ENCODE measurements around the gene L1CAM. TPM values are rescaled to one million over a fixed set of nuclear protein-coding genes. Genes with fewer than 3 reads are reported as not detected.

The L1CAM gene
- polyA plus RNA-seq, 3 donors = 0.55 TPM; not detected in 2

DNA sequence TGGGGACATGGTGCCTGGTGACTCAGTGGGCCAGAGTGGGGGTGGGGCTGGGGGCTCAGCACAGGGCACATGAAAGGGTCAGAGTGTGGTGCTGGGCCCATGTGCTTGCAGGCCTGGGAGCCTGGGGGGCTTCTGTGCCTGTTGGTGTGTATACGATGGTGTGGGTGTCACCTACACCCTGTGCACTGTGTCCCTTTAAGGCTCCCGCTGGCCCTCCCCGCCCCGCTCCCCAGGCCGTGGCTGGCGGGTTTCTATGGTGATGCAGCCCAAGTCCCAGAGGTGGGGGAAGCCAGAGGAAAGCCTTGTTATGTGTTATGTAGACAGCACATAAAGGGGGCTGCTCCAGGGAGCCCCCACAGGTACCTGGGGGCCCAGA is 5.5 kb downstream of the L1CAM start:
- H3K9ac ChIP-seq (ENCODE audit: insufficient read depth, low read length, poor library complexity, severe bottlenecking) = no peak overlapping the region
- Mint-ChIP-seq H3K4me3 (no peak overlapping the region), H3K27me3 (ENCODE audit: low read depth in 3 of 3) (peaks cover 46 to 81% (median 71%) of the 10 kb centered on the region in 3 donors), H3K9me3 (peaks cover 0 to 9% (median 1%) of the 10 kb centered on the region in 7 donors), H3K27ac (no peak overlapping the region), H3K4me1 (peaks cover 4% of the 10 kb centered on the region), H3K36me3 (no peaks in the 10 kb centered on the region)
- H3K36me3 ChIP-seq (replicated peaks in 1 of 2; ENCODE audit: control insufficient read depth in 1 of 2, insufficient read depth in 2 of 2, low read length in 2 of 2) = no peaks in the 10 kb centered on the region
- no peaks in the 10 kb centered on the region for H3K79me2 ChIP-seq (ENCODE audit: insufficient read depth, low read length)
- H3K27ac ChIP-seq (ENCODE audit: low read depth in 1 of 2, low read length in 2 of 2) = no peak overlapping the region
- peaks cover 3% of the 10 kb centered on the region for H4K20me1 ChIP-seq (ENCODE audit: insufficient read depth, low read length)
- peaks cover 19 to 50% of the 10 kb centered on the region in 2 donors for H3K27me3 ChIP-seq (ENCODE audit: control insufficient read depth in 2 of 2, insufficient read depth in 2 of 2, low read length in 2 of 2)
- H3K4me2 ChIP-seq (replicated peaks; ENCODE audit: extremely low read depth, low read length, poor library complexity, severe bottlenecking) = no peak overlapping the region
- TF ChIP-seq, protein P1, sequence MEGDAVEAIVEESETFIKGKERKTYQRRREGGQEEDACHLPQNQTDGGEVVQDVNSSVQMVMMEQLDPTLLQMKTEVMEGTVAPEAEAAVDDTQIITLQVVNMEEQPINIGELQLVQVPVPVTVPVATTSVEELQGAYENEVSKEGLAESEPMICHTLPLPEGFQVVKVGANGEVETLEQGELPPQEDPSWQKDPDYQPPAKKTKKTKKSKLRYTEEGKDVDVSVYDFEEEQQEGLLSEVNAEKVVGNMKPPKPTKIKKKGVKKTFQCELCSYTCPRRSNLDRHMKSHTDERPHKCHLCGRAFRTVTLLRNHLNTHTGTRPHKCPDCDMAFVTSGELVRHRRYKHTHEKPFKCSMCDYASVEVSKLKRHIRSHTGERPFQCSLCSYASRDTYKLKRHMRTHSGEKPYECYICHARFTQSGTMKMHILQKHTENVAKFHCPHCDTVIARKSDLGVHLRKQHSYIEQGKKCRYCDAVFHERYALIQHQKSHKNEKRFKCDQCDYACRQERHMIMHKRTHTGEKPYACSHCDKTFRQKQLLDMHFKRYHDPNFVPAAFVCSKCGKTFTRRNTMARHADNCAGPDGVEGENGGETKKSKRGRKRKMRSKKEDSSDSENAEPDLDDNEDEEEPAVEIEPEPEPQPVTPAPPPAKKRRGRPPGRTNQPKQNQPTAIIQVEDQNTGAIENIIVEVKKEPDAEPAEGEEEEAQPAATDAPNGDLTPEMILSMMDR (IDR thresholded peaks at IDR 0.05) = no peak
- 60% methylated on average over 1 of the region's 6 CpGs for WGBS (ENCODE audit: insufficient coverage)
- intact Hi-C loops (cut with micrococcal nuclease) = no loop called here
- H3K9me3 ChIP-seq (replicated peaks in 1 of 2; ENCODE audit: control insufficient read depth in 1 of 2, insufficient read depth in 1 of 2, low read length in 2 of 2) = peaks cover 0 to 10% of the 10 kb centered on the region in 2 donors
- peaks cover 3 to 4% of the 10 kb centered on the region in 2 donors for H3K4me1 ChIP-seq (ENCODE audit: control insufficient read depth in 1 of 2, insufficient read depth in 2 of 2, low read length in 2 of 2)
- DNase-seq = no peak
- no peak overlapping the region for H3K4me3 ChIP-seq (replicated peaks in 1 of 3; ENCODE audit: low read depth in 2 of 3, low read length in 3 of 3)
- no peak overlapping the region for H2AFZ ChIP-seq (ENCODE audit: insufficient read depth, low read depth, low read length, poor library complexity, severe bottlenecking)

DNA sequence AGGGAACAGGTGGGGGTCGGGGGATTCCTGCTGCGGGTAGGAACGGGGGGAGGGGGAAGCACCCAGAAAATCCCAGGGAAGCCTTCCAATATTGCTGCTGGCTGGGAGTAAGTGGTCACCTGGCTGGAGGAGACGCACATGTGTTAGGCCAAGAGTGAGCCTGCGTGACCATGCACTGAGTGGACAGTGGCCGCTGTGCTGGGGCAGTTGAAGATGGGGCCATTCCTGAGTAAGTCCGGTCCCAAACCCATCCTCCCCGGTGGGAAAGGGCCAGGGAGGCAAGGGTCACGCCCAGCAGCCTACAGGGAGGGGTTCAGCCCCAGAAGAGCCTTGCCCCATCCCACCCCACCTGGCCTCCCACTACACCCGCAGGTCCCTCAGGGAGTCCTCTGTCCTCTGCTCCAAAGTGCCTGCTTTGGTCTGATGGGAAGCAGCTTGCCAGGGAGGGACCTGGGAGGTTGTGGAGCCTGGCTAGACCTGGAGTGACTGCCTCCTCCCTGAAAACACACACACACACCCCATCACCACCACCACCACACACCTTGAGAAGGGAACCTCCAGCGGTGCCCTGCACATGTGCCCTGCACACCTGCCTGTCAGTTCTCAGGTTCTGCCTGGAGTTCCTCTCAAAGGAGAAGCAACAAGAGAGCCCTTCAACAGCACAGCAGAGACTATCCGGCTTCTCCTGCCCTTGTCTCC is 6.1 kb downstream of the L1CAM start:
- Mint-ChIP-seq H3K9me3 (peaks cover 0 to 6% (median under 1%) of the 10 kb centered on the region in 7 donors), H3K36me3 (no peaks in the 10 kb centered on the region), H3K27me3 (ENCODE audit: low read depth in 3 of 3) (peaks cover 43 to 76% (median 65%) of the 10 kb centered on the region in 3 donors), H3K4me3 (peak overlapping the region in 1 of 2 donors; percentile 51), H3K4me1 (peaks cover 2% of the 10 kb centered on the region), H3K27ac (peak overlapping the region in 1 of 7 donors; percentile 35)
- H3K4me1 ChIP-seq (ENCODE audit: control insufficient read depth in 1 of 2, insufficient read depth in 2 of 2, low read length in 2 of 2) = no peaks in the 10 kb centered on the region
- no peak overlapping the region for H3K4me3 ChIP-seq (replicated peaks in 1 of 3; ENCODE audit: low read depth in 2 of 3, low read length in 3 of 3)
- H3K4me2 ChIP-seq (replicated peaks; ENCODE audit: extremely low read depth, low read length, poor library complexity, severe bottlenecking) = no peak overlapping the region
- TF ChIP-seq, protein P1 (IDR thresholded peaks at IDR 0.05) = no peak
- H3K9me3 ChIP-seq (replicated peaks in 1 of 2; ENCODE audit: control insufficient read depth in 1 of 2, insufficient read depth in 1 of 2, low read length in 2 of 2) = peaks cover 0 to 6% of the 10 kb centered on the region in 2 donors
- no peak for DNase-seq
- H2AFZ ChIP-seq (ENCODE audit: insufficient read depth, low read depth, low read length, poor library complexity, severe bottlenecking) = no peak overlapping the region
- H4K20me1 ChIP-seq (ENCODE audit: insufficient read depth, low read length) = peaks cover 3% of the 10 kb centered on the region
- H3K27ac ChIP-seq (ENCODE audit: low read depth in 1 of 2, low read length in 2 of 2) = no peak overlapping the region
- no peaks in the 10 kb centered on the region for H3K36me3 ChIP-seq (replicated peaks in 1 of 2; ENCODE audit: control insufficient read depth in 1 of 2, insufficient read depth in 2 of 2, low read length in 2 of 2)
- H3K79me2 ChIP-seq (ENCODE audit: insufficient read depth, low read length) = no peaks in the 10 kb centered on the region
- intact Hi-C loops (cut with micrococcal nuclease) = no loop called here
- WGBS (ENCODE audit: insufficient coverage) = 47% methylated on average over 3 of the region's 12 CpGs
- no peak overlapping the region for H3K9ac ChIP-seq (ENCODE audit: insufficient read depth, low read length, poor library complexity, severe bottlenecking)
- peaks cover 13 to 45% of the 10 kb centered on the region in 2 donors for H3K27me3 ChIP-seq (ENCODE audit: control insufficient read depth in 2 of 2, insufficient read depth in 2 of 2, low read length in 2 of 2)

Data from CD14-positive monocyte (primary cell).